H1 (cell line): ENCODE results near the gene CSNK1G3. TPM values are rescaled to one million over a fixed set of nuclear protein-coding genes. Genes with fewer than 3 reads are reported as not detected.

Experiments
- CTCF ChIA-PET: fragments of 300-600 bp; sonication (Branson Sonifier 250); formaldehyde crosslinking; loops from one replicate; lab custom pipeline; 2021; ENCODE audit not compliant: partially characterized antibody; lab: Charles Lee
- POLR2A ChIA-PET: fragments of 300-600 bp; sonication (Branson Sonifier 250); formaldehyde crosslinking; loops from one replicate; lab custom pipeline; 2021; ENCODE audit warnings: inconsistent platforms; ENCODE audit not compliant: partially characterized antibody; lab: Charles Lee
- DNase-seq, 2 experiments: peaks; one replicate each; pipeline versions ENCODE4 v3.0.0 to v3.0.0-alpha.2; 2010 to 2022; ENCODE audit warnings: low spot score in 2 of 2, low read depth in 1 of 2, mixed read lengths in 1 of 2
- FAIRE-seq: peaks from 2 replicates; lab custom pipeline; 2011; peaks lifted over from hg19 to GRCh38; lab: Jason Lieb, UNC
- H2AFZ ChIP-seq: 2 replicates; pipeline ENCODE4 v1.8.1; 2012; ENCODE audit warnings: low read length, inconsistent platforms
- H2AK5ac ChIP-seq: 2 replicates; pipeline ENCODE4 v1.6.1; 2013; ENCODE audit warnings: low read depth, low read length
- H2BK120ac ChIP-seq: replicated peaks from 2 replicates; pipeline ENCODE3; 2013; ENCODE audit warnings: low read depth, low read length, inconsistent platforms
- H2BK12ac ChIP-seq: 2 replicates; pipeline ENCODE4 v1.6.1; 2013; ENCODE audit warnings: low read depth, low read length
- H2BK15ac ChIP-seq: 2 replicates; pipeline ENCODE4 v1.6.1; 2013; ENCODE audit warnings: low read length
- H2BK20ac ChIP-seq: 2 replicates; pipeline ENCODE4 v1.6.1; 2013; ENCODE audit warnings: low read length
- H2BK5ac ChIP-seq: 2 replicates; pipeline ENCODE4 v1.6.1; 2013; ENCODE audit warnings: low read depth, low read length
- H3K14ac ChIP-seq: 2 replicates; pipeline ENCODE4 v1.6.1; 2013; ENCODE audit warnings: inconsistent platforms; ENCODE audit not compliant: insufficient read length
- H3K18ac ChIP-seq: 2 replicates; pipeline ENCODE4 v1.6.1; 2013; ENCODE audit warnings: low read length; ENCODE audit errors: extremely low read depth
- H3K23ac ChIP-seq: 2 replicates; pipeline ENCODE4 v1.6.1; 2013; ENCODE audit warnings: inconsistent platforms; ENCODE audit not compliant: insufficient read length
- H3K23me2 ChIP-seq: 2 replicates; pipeline ENCODE4 v1.6.1; 2013; ENCODE audit warnings: low read depth, low read length
- H3K27ac ChIP-seq: 2 replicates; pipeline ENCODE4 v1.6.1; 2011; ENCODE audit warnings: low read depth, low read length, inconsistent platforms
- H3K27me3 ChIP-seq, 4 experiments: replicated peaks in 1 of 4; 1 replicate in 1 of 4; 2 replicates in 3 of 4; pipeline versions ENCODE4 v1.6.1 to v1.8.1; 2011 to 2013; ENCODE audit warnings: low read length in 3 of 4, mild to moderate bottlenecking in 3 of 4, inconsistent platforms in 2 of 4, mixed read lengths in 2 of 4, moderate library complexity in 1 of 4; ENCODE audit not compliant: control insufficient read depth in 3 of 4, insufficient read depth in 3 of 4; ENCODE audit errors: extremely low read depth in 1 of 4
- H3K36me3 ChIP-seq, 4 experiments: 2 replicates each; pipeline versions ENCODE4 v1.6.1 to v1.8.1; 2011 to 2013; ENCODE audit warnings: mild to moderate bottlenecking in 4 of 4, low read length in 3 of 4, moderate library complexity in 2 of 4, control low read depth in 1 of 4, inconsistent platforms in 1 of 4; ENCODE audit not compliant: insufficient read depth in 4 of 4, control insufficient read depth in 2 of 4
- H3K4ac ChIP-seq: replicated peaks from 2 replicates; pipeline ENCODE3; 2013; ENCODE audit warnings: low read length, low read depth, mixed read lengths, inconsistent platforms; ENCODE audit not compliant: insufficient read length
- H3K4me1 ChIP-seq, 4 experiments: replicated peaks in 1 of 4; 1 replicate in 1 of 4; 2 replicates in 3 of 4; pipeline versions ENCODE4 v1.6.1 to v1.8.1; 2011 to 2013; ENCODE audit warnings: low read length in 3 of 4, inconsistent platforms in 2 of 4, mixed read lengths in 1 of 4; ENCODE audit not compliant: insufficient read depth in 4 of 4, control insufficient read depth in 3 of 4
- H3K4me2 ChIP-seq, 2 experiments: 2 replicates each; pipeline versions ENCODE4 v1.6.1 to v1.8.1; 2011 to 2013; ENCODE audit warnings: low read depth in 2 of 2, low read length in 2 of 2, control low read depth in 1 of 2, inconsistent platforms in 1 of 2, mild to moderate bottlenecking in 1 of 2; ENCODE audit not compliant: insufficient read depth in 1 of 2
- H3K4me3 ChIP-seq, 4 experiments: fragments of 200-600, 300-600 bp in 1 of 4; sonication (generic), shearing (Covaris generic), sonication (Bioruptor Twin) in 1 of 4; 2 replicates each; pipeline versions ENCODE4 v1.5.1 to v1.8.1; 2011 to 2016; ENCODE audit warnings: low read length in 4 of 4, low read depth in 3 of 4, control low read depth in 2 of 4, inconsistent platforms in 2 of 4, mild to moderate bottlenecking in 2 of 4, mixed read lengths in 1 of 4, moderate library complexity in 1 of 4; ENCODE audit not compliant: insufficient read depth in 2 of 4; ENCODE audit errors: extremely low read depth in 1 of 4
- H3K56ac ChIP-seq: replicated peaks from 2 replicates; pipeline ENCODE3; 2013; ENCODE audit warnings: low read depth, mild to moderate bottlenecking, mixed read lengths, low read length, inconsistent platforms; ENCODE audit not compliant: insufficient read length
- H3K79me1 ChIP-seq: 2 replicates; pipeline ENCODE4 v1.6.1; 2013; ENCODE audit warnings: low read depth, low read length, control low read depth
- H3K79me2 ChIP-seq, 2 experiments: 2 replicates each; pipeline versions ENCODE4 v1.6.1 to v1.8.1; 2012 to 2013; ENCODE audit warnings: low read length in 2 of 2, mild to moderate bottlenecking in 2 of 2, inconsistent platforms in 1 of 2; ENCODE audit not compliant: insufficient read depth in 2 of 2, control insufficient read depth in 1 of 2
- H3K9ac ChIP-seq, 4 experiments: replicated peaks in 1 of 4; 1 replicate in 1 of 4; 2 replicates in 3 of 4; pipeline versions ENCODE4 v1.6.1 to v1.8.1; 2011 to 2013; ENCODE audit warnings: low read depth in 3 of 4, low read length in 3 of 4, control low read depth in 2 of 4, mild to moderate bottlenecking in 2 of 4, moderate library complexity in 2 of 4, inconsistent platforms in 1 of 4; ENCODE audit errors: extremely low read depth in 1 of 4
- H3K9me3 ChIP-seq, 2 experiments: 2 replicates each; pipeline versions ENCODE4 v1.6.1 to v1.8.1; 2012 to 2013; ENCODE audit warnings: mild to moderate bottlenecking in 2 of 2, moderate library complexity in 2 of 2, control low read depth in 1 of 2, inconsistent platforms in 1 of 2, low read depth in 1 of 2, low read length in 1 of 2, mixed read lengths in 1 of 2; ENCODE audit not compliant: insufficient read depth in 2 of 2
- H4K20me1 ChIP-seq, 2 experiments: replicated peaks in 1 of 2; 2 replicates each; pipeline versions ENCODE3 to v1.8.1; 2011 to 2013; ENCODE audit warnings: inconsistent platforms in 2 of 2, low read length in 2 of 2, mild to moderate bottlenecking in 1 of 2; ENCODE audit not compliant: insufficient read depth in 2 of 2, control insufficient read depth in 1 of 2
- H4K5ac ChIP-seq: 2 replicates; pipeline ENCODE4 v1.6.1; 2013; ENCODE audit warnings: low read length, low read depth, mixed read lengths, inconsistent platforms; ENCODE audit not compliant: insufficient read length
- H4K8ac ChIP-seq: 2 replicates; pipeline ENCODE4 v1.8.0; 2013; ENCODE audit warnings: mild to moderate bottlenecking, moderate library complexity, low read length, inconsistent platforms; ENCODE audit not compliant: insufficient read depth; ENCODE audit errors: extremely low read depth
- H4K91ac ChIP-seq: replicated peaks from 2 replicates; pipeline ENCODE3; 2013; ENCODE audit warnings: low read length, mixed read lengths, inconsistent platforms; ENCODE audit not compliant: insufficient read length
- CBX8 ChIP-seq: fragments of 300-800, 300-1000 bp; sonication (generic); IDR thresholded peaks from 2 replicates; pipeline ENCODE4 v1.7.1; 2016; ENCODE audit warnings: low read depth, low read length, borderline replicate concordance
- EP300 ChIP-seq, 2 experiments: IDR thresholded peaks; 1 replicate in 1 of 2; 2 replicates in 1 of 2; pipeline ENCODE4 v1.6.1; 2011 to 2012; ENCODE audit warnings: low read depth in 2 of 2, low read length in 2 of 2, mild to moderate bottlenecking in 2 of 2, borderline replicate concordance in 1 of 2, inconsistent platforms in 1 of 2, moderate library complexity in 1 of 2
- HDAC2 ChIP-seq, 2 experiments: fragments of 300-600 bp in 1 of 2; sonication (generic) in 1 of 2; IDR thresholded peaks; 2 replicates each; pipeline ENCODE4 v1.6.1; 2011 to 2012; ENCODE audit warnings: low read depth in 2 of 2, low read length in 2 of 2, mild to moderate bottlenecking in 2 of 2, moderate library complexity in 2 of 2, borderline replicate concordance in 1 of 2, inconsistent platforms in 1 of 2
- KDM1A ChIP-seq: fragments of 200-600, 300-600 bp; sonication (generic); IDR thresholded peaks from 2 replicates; pipeline ENCODE4 v1.7.1; 2016; ENCODE audit warnings: mild to moderate bottlenecking, low read length, borderline replicate concordance
- PHF8 ChIP-seq: fragments of 200-600 bp; sonication (generic); conservative IDR thresholded peaks from 2 replicates; pipeline ENCODE4 v1.7.1; 2012; ENCODE audit warnings: low read depth, mild to moderate bottlenecking, inconsistent platforms, low read length, moderate library complexity
- SIX5 ChIP-seq: IDR thresholded peaks from 2 replicates; pipeline ENCODE4 v1.6.1; 2011; ENCODE audit warnings: mild to moderate bottlenecking, low read depth, low read length
- SP1 ChIP-seq: IDR thresholded peaks from 2 replicates; pipeline ENCODE4 v1.6.1; 2011; ENCODE audit warnings: low read depth, low read length
- polyA plus RNA-seq, 7 experiments: library from polyadenylated mRNA; depleted of rRNA in 3 of 7; stranded (reverse) in 5 of 7; unstranded in 2 of 7; fragments of >200 nt in 5 of 7; fragments of 200-250 nt in 2 of 7; gene quantifications; 1 replicate in 5 of 7; 2 replicates in 1 of 7; 4 replicates in 1 of 7; pipeline versions ENCODE4 v1.2.1 to v1.2.3, GENCODE V29; 2011 to 2013; ENCODE audit warnings: missing spikeins in 2 of 7, mixed read lengths in 2 of 7
- total RNA-seq: library from RNA; stranded (reverse); fragmentation: NEBNext Ultra II Directional; extraction: Animal tissue kit (Norgen Biotek cat#: 25700); gene quantifications from 2 replicates; pipeline ENCODE4 v1.2.1, GENCODE V29; 2021

Gene CSNK1G3
- total and polyA plus RNA-seq, 2 of the 8 experiments (the other 6 are each of a cell fraction or from before 2014, with no cell fraction given): 10.6 to 58.9 TPM

- Histone ChIP-seq H4K5ac (no peak overlapping the region), H3K23me2 (peaks cover 2% of the 10 kb centered on the region), H3K4me2 (0 out of 4 replicates have a peak overlapping the region, but pooled peaks of 1 of the 2 experiments have one; percentile 20), H3K56ac (no peak overlapping the region), H2BK12ac (no peak overlapping the region), H2BK5ac (no peak overlapping the region), H2AFZ (no peak overlapping the region), H4K91ac (no peak overlapping the region), H3K4ac (no peak overlapping the region), H3K79me2 (peaks cover 25 to 100% of the 10 kb centered on the region in 2 experiments), H3K9me3 (no peaks in the 10 kb centered on the region), H3K23ac (no peak overlapping the region), H3K14ac (no peak overlapping the region), H3K27ac (no peak overlapping the region), H4K8ac (no peak overlapping the region), H3K4me1 (peaks cover 0 to 10% (median 3%) of the 10 kb centered on the region in 4 experiments; a peak in 3 of 7 replicates), H2BK15ac (no peak overlapping the region), H3K18ac (no peak overlapping the region), H3K36me3 (no peaks in the 10 kb centered on the region), H3K27me3 (no peaks in the 10 kb centered on the region), H2AK5ac (no peak overlapping the region), H2BK120ac (no peak overlapping the region), H4K20me1 (peaks cover 5 to 9% of the 10 kb centered on the region in 2 experiments), H3K9ac (no peak overlapping the region), H3K79me1 (peaks cover 4% of the 10 kb centered on the region; the same call in 1 of the 2 replicates), H3K4me3 (no peak overlapping the region), H2BK20ac (no peak overlapping the region)
- TF ChIP-seq SP1 (no peak), SIX5 (no peak), KDM1A (no peak), EP300 (IDR thresholded peaks at IDR 0.05; ENCODE audit: borderline replicate concordance in 1 of 2, low read depth in 2 of 2, low read length in 2 of 2) (no peak), CBX8 (no peak), PHF8 (no peak), HDAC2 (IDR thresholded peaks at IDR 0.05; ENCODE audit: borderline replicate concordance in 1 of 2, low read depth in 2 of 2, low read length in 2 of 2) (no peak)
- FAIRE-seq: no peak
- no peak for DNase-seq
- POLR2A ChIA-PET: interaction anchor here (0.7 kb wide), 1 partner anchor 11 kb away, joined by 3 read pairs; no protein-coding TSS in a partner anchor
- CTCF ChIA-PET: interaction anchor here (0.9 kb wide), 2 partner anchors 25 to 39 kb away, joined by 3 to 4 read pairs; no protein-coding TSS in a partner anchor
Observed at GRCh38 chr5:123518111-123518510, 6.1 kb downstream of the CSNK1G3 start.
